ENCODE data around the gene LPCAT1. TPM values are rescaled to one million over a fixed set of nuclear protein-coding genes. Genes with fewer than 3 reads are reported as not detected.

LPCAT1 gene
- total RNA-seq, 1 experiment from 2014 or later = 59.8 TPM

- no TSS peak for BruUV-seq (replicated peaks)
- Histone ChIP-seq H3K36me3 (ENCODE audit: control insufficient read depth, insufficient read depth, low read length) (no peaks in the 10 kb centered on the region), H3K4me3 (ENCODE audit: low read depth in 2 of 2, low read length in 2 of 2) (no peak overlapping the region), H3K9me3 (ENCODE audit: control insufficient read depth, insufficient read depth, low read depth, low read length) (no peaks in the 10 kb centered on the region), H3K27me3 (ENCODE audit: control insufficient read depth, insufficient read depth, low read length) (peaks cover 4% of the 10 kb centered on the region), H3K27ac (ENCODE audit: low read length) (no peak overlapping the region), H3K4me1 (ENCODE audit: control insufficient read depth, insufficient read depth, low read length) (peaks cover 6% of the 10 kb centered on the region; the same call in 1 of the 2 replicates)
- in situ Hi-C loops (cut with HindIII; ENCODE audit: low pct_unique_long_range_greater_than_20kb, low sequenced_read_pairs) = no loop called here
- intact Hi-C loops (cut with micrococcal nuclease; ENCODE audit: unreplicated experiment) = no loop called here
- TF ChIP-seq SIN3A (IDR thresholded peaks at IDR 0.05; ENCODE audit: borderline replicate concordance, insufficient read depth, low read depth, low read length) (no peak), POLR2AphosphoS5 (IDR thresholded peaks at IDR 0.05; ENCODE audit: low read depth, low read length) (no peak), TCF7L2 (IDR thresholded peaks at IDR 0.05; ENCODE audit: low read depth, low read length) (no peak)
- TF ChIP-seq, protein P1, sequence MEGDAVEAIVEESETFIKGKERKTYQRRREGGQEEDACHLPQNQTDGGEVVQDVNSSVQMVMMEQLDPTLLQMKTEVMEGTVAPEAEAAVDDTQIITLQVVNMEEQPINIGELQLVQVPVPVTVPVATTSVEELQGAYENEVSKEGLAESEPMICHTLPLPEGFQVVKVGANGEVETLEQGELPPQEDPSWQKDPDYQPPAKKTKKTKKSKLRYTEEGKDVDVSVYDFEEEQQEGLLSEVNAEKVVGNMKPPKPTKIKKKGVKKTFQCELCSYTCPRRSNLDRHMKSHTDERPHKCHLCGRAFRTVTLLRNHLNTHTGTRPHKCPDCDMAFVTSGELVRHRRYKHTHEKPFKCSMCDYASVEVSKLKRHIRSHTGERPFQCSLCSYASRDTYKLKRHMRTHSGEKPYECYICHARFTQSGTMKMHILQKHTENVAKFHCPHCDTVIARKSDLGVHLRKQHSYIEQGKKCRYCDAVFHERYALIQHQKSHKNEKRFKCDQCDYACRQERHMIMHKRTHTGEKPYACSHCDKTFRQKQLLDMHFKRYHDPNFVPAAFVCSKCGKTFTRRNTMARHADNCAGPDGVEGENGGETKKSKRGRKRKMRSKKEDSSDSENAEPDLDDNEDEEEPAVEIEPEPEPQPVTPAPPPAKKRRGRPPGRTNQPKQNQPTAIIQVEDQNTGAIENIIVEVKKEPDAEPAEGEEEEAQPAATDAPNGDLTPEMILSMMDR (IDR thresholded peaks at IDR 0.05) = no peak
- TF ChIP-seq, protein P2, sequence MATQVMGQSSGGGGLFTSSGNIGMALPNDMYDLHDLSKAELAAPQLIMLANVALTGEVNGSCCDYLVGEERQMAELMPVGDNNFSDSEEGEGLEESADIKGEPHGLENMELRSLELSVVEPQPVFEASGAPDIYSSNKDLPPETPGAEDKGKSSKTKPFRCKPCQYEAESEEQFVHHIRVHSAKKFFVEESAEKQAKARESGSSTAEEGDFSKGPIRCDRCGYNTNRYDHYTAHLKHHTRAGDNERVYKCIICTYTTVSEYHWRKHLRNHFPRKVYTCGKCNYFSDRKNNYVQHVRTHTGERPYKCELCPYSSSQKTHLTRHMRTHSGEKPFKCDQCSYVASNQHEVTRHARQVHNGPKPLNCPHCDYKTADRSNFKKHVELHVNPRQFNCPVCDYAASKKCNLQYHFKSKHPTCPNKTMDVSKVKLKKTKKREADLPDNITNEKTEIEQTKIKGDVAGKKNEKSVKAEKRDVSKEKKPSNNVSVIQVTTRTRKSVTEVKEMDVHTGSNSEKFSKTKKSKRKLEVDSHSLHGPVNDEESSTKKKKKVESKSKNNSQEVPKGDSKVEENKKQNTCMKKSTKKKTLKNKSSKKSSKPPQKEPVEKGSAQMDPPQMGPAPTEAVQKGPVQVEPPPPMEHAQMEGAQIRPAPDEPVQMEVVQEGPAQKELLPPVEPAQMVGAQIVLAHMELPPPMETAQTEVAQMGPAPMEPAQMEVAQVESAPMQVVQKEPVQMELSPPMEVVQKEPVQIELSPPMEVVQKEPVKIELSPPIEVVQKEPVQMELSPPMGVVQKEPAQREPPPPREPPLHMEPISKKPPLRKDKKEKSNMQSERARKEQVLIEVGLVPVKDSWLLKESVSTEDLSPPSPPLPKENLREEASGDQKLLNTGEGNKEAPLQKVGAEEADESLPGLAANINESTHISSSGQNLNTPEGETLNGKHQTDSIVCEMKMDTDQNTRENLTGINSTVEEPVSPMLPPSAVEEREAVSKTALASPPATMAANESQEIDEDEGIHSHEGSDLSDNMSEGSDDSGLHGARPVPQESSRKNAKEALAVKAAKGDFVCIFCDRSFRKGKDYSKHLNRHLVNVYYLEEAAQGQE (IDR thresholded peaks at IDR 0.05; ENCODE audit: insufficient read depth in 1 of 2, low read depth in 2 of 2, low read length in 1 of 2) = no peak
- no peak for ATAC-seq
- POLR2A ChIA-PET = no interaction called here
- no peak for DNase-seq (ENCODE audit: low read depth, low spot score)
- CTCF ChIA-PET = interaction anchor here (0.6 to 0.7 kb wide), 2 partner anchors 58 to 89 kb away, joined by 3 read pairs; no protein-coding TSS in a partner anchor
These were observed 85.7 kb downstream of the LPCAT1 start for GRCh38 chr5:1437876-1438559.

DNA sequence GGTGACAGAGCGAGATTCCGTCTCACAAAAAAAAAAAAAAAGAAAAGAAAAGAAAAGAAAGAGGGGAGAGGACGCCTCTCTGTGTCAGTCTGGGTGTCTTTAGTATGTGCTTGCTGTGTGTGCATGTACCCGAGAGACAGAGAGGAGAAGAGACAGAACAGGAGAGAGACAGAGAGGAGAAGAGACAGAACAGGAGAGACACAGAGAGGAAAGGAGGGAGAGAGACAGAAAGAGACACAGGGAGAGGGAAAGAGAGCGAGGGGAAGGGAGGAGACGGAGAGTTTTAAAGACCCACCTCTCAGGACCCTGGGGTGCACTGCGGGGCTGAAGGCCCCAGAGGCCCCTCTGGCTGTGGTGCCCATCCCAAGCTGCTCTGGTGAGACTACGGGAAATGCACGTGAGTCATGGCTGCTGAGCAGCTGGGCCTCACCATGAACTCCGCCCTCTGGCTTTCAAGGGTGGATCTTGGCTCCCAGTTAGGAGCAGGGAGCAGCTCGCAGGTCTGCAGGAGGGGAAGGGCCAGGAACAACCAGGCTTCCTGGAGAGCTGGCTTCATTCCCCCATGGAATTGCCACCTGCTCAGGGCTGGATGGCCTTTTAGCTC is 86.4 kb downstream of the LPCAT1 start:
- Histone ChIP-seq H3K9me3 (ENCODE audit: control insufficient read depth, insufficient read depth, low read depth, low read length) (no peaks in the 10 kb centered on the region), H3K4me1 (ENCODE audit: control insufficient read depth, insufficient read depth, low read length) (peaks cover 6% of the 10 kb centered on the region; the same call in 1 of the 2 replicates), H3K27me3 (ENCODE audit: control insufficient read depth, insufficient read depth, low read length) (peaks cover 3% of the 10 kb centered on the region), H3K36me3 (ENCODE audit: control insufficient read depth, insufficient read depth, low read length) (no peaks in the 10 kb centered on the region), H3K27ac (ENCODE audit: low read length) (no peak overlapping the region), H3K4me3 (ENCODE audit: low read depth in 2 of 2, low read length in 2 of 2) (no peak overlapping the region)
- intact Hi-C loops (cut with micrococcal nuclease; ENCODE audit: unreplicated experiment) (no loop called here), in situ Hi-C loops (cut with HindIII; ENCODE audit: low pct_unique_long_range_greater_than_20kb, low sequenced_read_pairs) (no loop called here)
- no TSS peak for BruUV-seq (replicated peaks)
- CTCF ChIA-PET = interaction anchor here (0.6 to 0.7 kb wide), 2 partner anchors 57 to 89 kb away, joined by 3 read pairs; no protein-coding TSS in a partner anchor
- DNase-seq (ENCODE audit: low read depth, low spot score) = no peak
- POLR2A ChIA-PET = no interaction called here
- ATAC-seq = peak; percentile 78
- TF ChIP-seq SIN3A (IDR thresholded peaks at IDR 0.05; ENCODE audit: borderline replicate concordance, insufficient read depth, low read depth, low read length) (no peak), TCF7L2 (IDR thresholded peaks at IDR 0.05; ENCODE audit: low read depth, low read length) (no peak), POLR2AphosphoS5 (IDR thresholded peaks at IDR 0.05; ENCODE audit: low read depth, low read length) (no peak)
- TF ChIP-seq, protein P1 (IDR thresholded peaks at IDR 0.05) = no peak
- TF ChIP-seq, protein P2 (IDR thresholded peaks at IDR 0.05; ENCODE audit: insufficient read depth in 1 of 2, low read depth in 2 of 2, low read length in 1 of 2) = no peak

Data from Panc1 (cell line).